HS-5 (cell line): Measurements from ENCODE around the gene PLOD2.

Experiments used
- DNase-seq: peaks from one replicate; pipeline ENCODE4 v3.0.0-alpha.2; 2012; ENCODE audit warnings: low read depth

Gene PLOD2

DNA sequence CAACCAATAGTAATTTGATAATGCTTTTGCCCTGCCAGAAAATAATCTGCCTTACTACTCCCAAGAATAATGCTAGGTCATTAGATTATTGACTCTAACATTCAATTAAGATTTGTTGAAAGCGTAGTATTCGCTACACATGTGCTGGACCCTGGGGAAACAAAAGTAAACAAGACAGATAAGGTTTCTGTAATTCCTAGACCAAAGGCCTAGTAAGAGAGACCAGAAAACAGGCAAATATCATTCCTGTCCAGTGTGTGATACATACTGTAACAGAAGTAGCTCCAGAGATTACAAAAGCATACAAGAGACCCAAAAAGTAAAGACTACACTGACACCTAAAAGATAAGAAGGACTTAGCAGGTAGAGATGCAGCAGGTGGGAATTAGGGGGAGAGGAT lies 60.8 kb downstream of the PLOD2 start:
- no peak for DNase-seq

DNA sequence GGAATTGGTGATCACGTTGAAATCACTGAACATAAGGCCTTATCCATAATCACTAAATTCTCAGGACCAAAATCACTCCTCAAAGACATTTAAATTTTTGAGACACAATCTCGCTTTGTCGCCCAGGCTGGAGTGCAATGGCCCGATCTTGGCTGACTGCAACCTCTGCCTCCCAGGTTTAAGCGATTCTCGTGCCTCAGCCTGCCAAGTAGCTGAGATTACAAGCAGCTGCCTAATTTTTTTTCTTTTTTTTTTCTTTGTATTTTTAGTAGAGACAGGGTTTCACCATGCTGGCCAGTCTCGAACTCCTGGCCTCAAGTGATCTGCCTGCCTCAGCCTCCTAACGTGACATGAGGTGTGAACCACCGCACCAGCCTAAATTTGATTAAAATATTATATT lies 61.7 kb downstream of the PLOD2 start:
- DNase-seq: no peak

DNA sequence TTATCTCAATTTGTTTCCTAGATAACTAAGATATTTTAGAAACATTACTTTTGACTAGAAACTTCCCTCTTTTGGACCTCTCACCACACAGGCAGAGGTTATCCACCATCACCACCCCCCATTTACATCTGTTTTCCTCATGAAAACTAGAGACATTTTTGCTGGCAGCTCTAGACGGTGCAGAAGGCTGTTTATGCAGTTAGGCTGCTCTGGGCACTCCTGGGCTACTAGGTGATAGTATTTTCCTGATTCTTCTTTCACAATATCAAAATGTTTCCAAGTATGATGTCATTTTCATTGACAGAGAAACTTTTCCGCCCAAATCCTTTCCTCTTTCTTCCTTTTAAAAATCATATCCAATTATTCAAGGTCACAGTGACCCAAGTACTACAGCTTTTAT lies 67.1 kb downstream of the PLOD2 start:
- DNase-seq: no peak

DNA sequence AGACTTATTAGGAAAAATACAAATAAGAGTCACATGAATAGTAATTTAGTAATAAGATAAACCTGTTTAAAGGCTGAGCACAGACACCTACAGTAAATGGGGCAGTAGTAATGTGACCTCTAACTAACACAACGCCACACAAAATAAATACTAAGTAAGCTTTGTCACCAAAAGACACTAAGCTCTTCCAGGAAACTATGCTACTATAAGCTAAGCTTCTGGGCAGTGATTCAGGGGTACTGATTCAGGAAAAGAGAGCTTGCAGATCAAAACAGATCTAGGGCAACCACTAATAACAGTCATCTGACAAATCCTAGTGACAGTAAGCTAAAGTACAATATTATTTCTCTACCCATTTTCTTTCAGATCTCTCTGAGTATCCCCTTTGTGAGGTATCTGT lies 68.8 kb downstream of the PLOD2 start:
- no peak for DNase-seq

DNA sequence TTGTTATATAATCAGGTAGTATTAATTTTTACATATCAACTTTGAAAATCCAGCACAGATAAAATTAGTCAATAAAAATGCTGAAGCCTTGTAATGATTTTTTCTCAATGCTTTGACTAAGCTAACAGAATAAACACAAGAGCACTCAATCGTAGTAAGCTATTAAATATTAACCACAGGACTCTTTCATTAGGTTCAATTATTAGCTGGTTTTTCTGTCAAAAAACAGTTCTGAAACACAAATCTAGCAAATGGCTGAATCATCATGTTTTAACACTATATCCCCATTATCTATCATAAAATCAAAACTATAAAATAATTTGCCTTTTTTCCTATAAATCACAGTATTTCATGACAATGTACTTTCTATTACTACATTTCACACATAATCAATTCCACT lies 69.6 kb downstream of the PLOD2 start:
- DNase-seq: no peak

DNA sequence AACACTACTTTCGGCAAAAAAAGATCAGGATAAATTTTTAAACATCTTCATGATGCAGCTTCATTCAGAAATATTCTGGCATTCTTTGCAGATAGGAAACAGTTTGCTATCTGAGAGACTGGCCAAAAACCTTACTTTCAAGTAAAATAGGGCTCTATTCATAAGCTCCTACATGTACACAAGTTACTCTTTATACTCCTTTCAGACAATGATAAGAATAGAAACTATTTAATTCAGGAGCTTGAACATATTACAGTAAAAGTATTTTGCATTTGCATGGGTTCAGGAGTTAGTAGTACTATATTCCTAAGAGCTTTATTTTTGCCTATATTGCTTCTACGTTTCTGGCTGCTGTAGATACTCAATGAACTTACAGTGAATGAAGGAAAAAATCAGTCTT lies 70.5 kb downstream of the PLOD2 start:
- no peak for DNase-seq

DNA sequence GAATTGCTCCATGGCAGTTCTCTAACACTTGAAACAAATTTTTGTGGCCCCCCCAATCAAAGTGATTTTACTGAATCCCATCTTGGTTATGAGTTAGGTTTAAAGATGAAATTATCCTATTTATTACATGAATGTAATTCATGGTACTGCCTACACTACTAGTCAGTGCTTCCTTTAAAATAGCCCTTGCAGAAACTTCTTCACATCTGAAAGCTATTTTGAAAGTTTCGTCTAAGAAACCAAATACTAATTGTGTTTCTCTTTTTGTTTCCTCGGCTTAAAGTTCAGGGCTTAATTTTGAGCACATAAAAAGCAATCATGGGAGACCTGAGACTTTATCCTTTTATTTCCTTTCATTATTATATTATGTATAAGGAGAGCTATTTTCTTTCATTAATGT lies 72.1 kb downstream of the PLOD2 start:
- DNase-seq: no peak

DNA sequence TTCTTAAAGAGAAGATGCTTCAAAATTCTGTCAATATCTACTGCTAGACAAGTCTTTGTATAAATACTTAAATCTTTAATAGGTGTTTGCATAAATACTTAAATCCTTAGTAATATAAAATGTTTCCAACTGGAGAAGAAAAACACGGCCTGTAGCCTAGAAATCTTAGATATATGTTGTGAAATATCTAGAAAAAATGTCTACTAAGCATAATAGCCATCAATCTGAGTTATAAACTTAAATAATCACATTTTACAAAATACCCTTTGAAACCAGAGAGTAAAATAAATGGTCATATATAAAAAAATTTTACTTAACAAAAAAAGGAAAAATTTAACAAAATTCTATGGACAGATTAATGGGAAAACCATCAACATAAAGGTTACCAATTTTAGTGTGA lies 73.9 kb downstream of the PLOD2 start:
- no peak for DNase-seq

DNA sequence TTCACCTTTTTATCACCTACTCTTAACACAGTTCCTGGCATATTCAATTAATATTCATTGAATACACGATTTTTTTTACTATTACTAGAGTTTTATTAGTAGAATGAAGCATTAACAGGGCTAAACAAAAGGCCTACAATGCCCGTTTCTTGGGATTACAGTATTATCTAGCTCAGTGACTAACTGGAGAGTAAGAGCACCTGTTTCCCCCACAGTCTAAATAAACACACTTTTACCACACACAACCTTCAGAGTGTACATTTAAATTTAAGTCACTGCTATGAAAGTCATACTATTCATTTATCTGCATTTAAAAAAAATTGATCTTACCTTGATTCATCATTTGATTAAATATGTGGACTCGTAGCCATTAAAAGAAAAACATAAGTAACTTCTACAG lies 74.8 kb downstream of the PLOD2 start:
- no peak for DNase-seq

DNA sequence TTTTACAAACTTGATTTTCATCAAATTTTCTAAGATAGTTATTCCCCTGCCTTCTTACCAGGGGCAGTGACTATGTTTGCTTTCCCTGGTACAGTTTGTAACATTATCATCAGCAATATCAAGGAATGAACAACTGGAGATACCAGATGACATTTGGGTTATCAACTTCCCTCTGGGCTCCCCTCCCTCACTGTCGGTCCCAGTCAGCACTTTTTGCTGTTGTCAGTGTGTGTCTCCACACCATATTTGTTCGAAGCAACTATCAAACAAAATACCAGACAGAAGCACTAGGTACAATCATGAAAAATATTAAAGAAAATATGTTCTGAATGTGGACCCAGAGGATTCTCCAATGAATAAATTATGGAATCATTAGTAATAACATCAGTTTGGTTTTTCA lies 75.3 kb downstream of the PLOD2 start:
- no peak for DNase-seq

DNA sequence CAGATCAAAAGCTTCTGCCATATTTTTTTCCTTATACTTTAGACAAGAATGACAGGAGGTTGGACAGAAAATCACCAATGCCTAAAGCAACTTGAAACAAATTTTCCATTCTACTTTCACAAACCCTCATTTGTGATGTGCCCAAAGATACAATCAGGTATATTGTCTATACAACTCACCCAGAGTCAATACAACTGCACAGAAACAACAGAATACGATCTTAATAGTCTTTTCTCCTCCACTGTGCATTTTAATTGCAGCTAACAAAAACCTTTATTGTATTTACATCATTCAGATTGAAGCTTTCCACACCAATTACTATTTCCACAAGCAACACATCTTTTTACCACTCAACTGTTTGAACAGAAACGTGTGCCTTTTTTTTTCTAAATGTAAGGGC lies 80.4 kb downstream of the PLOD2 start:
- no peak for DNase-seq

DNA sequence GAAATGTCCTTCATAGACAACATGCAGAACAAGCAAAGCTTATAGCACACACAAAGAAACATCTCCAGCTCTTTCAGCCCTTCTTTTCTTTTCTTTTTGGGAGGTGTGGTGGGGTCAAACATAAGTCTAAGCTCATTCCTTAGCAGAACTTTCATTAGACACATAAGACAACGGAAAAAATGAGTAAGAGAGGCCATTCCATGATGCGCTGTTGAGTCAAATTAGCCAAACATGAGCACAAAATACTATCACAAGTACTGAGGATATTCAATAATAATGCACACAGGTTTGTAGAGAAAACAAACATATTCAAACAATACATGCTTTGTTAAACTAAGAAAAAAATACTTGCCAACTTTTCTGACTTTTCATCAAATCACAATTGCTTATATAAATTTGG lies 83.0 kb downstream of the PLOD2 start:
- no peak for DNase-seq

DNA sequence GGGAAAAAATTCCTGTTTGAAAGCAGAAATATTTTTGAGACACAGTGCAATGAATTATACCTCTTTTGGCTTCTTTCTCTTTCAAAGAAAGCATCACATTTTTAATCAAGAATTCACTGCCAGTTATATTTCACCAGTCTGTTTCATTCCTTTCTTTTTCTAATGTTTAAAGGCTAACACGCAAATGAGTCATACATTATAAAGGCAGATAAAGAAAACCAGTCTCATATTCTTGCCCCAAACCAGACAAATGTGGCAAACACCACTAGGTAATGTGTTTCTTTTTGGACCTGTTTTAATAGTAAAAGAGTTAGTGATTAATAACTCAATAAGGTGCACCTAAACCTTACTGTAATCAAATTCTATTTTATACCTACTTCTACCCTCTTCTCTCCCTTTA lies 83.8 kb downstream of the PLOD2 start:
- no peak for DNase-seq

DNA sequence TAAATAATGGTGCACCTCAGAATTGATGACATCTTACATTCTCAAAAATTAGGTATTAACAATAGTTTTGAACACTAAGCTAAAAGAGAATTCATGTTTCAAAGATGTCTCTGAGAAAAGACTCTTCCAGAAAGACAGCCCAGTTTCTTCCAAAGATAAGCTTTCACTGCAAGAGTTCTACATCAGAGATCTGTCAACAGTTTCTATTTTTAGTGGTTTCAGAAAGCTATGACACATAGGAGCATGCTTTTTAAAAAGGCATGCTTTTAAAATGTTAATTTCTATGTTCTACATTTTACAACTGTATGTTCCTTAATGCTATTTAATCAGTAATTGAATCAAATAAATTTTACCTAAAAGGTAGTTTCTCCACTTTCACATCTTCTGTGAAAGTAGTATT lies 88.2 kb downstream of the PLOD2 start:
- DNase-seq: no peak

DNA sequence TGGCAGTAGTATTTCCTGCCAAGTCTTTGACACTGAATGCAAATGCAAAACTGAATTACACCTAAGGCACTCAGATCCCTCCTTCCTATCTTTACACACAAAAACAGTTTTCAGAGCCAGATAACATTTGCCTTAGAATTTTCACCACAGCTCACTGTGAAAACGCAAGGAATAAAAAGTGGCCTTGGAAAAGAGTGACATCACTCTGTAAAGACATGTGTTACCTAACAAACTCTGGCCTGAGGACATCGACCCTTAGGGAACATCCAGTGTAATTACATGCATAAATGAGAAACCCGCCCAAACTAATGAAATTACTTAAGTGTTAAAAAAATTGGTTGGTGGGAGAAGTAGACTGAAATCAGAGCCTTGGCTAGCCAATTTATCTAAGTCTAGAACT lies 88.9 kb downstream of the PLOD2 start:
- DNase-seq: no peak

DNA sequence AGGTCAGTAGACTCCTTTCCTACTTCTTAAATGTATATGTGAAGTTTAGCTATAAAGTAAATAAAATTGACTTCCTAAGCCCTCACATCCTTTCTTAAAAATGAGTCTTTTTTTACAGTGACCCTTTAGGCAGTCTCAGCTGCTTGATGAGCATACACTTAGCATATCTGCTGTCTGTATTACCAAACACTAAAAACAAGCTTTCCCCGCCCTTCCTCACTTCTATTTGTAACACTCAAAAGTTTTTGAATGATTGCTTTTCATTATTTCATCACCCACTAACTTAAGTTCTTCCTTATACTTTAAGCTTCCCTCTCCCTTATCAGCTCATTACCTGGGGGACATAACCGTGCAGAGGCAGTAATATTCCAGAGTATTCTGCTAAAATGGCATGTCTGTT lies 89.4 kb downstream of the PLOD2 start:
- no peak for DNase-seq

DNA sequence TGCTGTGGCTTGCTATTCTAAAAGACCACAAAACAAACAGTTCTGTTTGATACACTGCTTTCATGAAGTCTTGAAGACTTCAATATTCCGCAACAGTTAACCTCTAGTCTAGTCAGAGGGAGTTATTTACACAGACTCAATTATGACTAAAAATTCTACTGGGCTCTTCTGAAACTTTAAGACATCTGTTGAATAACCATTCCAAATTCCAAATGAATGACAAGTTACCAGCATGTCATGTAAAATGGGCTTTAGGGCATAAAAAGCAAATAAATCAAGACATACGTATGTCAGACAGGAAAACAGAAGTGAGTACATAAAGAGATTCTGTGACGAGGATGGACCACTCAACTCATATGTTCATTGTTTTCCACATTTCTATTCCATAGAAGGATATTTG lies 93.9 kb downstream of the PLOD2 start:
- peak; percentile 84 for DNase-seq

DNA sequence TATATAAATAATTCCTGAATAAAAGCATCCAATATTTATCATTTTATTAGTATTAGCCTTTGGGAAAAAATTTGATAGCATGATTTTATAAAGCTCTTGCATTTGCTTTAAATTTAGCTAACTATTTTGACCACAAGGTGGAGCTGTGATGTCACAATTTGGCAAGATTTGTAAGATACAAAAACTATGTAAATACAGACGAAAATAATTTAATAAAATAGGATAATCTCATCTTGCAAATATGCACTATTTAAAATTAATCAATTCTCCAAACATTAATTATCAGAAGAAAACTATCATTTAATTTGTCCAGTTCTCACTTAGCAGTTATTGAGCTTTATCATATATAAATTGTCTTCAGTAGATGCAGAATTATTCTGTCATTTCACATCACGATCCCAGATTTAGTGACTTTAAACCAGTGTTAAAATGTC lies 95.4 kb downstream of the PLOD2 start:
- peak; percentile 60 for DNase-seq

DNA sequence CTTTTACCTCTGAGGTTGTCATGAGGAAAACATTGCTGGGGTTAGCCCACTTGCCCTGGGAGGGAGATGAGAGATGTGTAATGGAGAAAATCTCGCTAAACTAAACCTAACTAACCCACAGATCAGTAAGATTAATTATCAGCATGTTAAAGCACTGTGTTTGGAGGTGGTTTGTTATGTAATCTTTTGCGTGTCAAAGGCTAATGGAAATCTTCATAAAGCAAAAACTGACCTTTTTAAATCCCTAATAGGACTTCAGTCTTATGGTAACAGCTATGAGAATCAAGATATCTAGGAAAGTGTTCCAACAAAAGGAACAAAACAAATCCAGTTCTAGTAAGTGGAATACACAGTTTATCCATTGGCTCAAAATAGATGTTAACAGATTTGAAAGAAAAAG lies 102.7 kb downstream of the PLOD2 start:
- no peak for DNase-seq

DNA sequence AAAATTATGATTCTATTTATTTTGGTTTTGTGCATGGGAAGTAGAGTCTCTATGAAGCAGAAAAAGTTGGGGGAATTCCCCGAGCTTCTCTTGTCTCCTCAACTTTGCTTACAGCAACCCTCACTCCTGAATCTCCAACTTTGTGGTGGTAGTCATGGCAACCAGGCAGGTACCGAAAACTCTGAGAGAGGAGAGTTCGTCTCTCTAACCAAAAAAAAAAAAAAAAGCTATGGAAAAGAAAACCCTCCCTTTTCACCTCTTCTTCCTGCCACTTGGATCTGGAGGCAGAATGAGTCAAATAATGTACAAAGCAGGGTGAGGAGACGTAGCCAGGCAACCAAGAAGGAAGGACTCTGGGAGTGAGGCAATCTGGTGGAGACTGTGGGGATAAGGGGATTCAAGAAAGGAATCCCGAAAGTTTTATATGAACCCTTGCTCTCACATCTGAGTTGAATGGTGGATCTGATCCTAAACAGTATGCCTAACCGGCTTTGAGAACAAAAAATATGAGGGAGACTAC lies 108.1 kb downstream of the PLOD2 start:
- no peak for DNase-seq

DNA sequence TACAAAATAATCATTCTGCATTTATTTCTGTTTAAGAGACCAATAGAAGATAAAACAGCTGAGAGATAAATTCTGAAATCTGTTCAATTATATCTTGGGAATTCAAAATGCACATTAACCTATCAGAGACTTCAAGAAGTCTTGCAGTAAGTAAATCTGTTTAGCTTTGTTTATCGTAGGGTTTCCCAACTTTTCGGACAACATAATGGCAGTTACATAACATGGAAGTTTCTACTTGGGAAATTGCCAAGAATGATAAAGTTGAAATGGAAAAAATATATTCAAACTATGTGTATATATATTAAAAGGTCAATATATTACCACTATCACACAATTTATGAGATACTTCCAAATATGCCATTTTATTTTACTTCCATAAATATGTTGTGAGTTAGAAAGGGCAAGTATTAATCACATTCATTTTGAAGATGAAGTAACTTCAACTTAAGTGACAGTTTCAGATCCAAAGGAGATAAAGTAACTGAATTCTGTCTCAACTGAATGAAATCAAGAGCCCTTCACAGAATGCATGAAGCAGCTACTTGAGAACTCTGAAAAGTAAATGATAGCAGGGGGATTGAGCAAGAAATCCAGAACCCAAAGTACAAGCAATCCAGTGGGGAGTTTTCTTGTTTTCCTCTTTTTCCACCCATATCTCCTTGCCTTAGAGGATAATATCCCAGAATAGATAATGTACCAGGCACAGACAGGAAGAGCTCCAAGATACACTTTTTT lies 108.8 kb downstream of the PLOD2 start:
- DNase-seq: no peak

DNA sequence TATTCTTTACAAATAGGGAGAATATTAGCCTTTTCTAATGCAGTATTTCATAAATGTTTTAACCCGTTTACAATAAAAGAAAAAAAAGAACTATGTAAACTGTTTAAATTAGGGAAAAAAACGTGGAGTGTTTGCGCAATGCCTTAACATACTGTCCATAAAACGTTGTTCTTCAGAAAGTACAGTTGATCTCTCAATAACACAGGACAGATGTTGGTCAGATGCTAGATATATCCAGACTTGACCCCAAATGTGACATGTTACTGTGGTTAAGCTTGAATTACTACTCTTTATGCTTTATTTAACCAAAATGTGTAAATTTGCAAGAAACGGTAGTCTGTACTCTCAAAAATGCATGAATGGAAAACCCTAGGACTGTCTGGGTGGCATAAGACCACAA lies 110.3 kb downstream of the PLOD2 start:
- no peak for DNase-seq

DNA sequence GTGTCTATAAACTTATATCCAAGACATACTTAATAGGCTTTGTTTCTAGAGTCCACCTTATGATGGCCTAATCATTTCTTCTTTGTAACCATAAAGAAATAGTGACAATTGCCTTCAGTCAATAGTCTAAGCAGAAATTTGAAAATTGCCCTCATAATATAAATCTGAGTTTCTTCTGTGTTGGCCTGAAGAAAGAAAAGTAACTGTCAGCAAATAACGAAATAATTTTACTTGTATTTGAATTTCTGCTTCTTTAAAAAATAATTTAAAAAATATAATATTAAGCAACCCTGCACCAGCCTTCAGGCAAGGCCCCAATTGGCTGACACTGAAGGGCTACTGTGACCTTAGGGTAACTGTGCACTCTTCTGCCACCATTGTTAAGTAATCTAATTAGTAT lies 113.5 kb downstream of the PLOD2 start:
- no peak for DNase-seq

DNA sequence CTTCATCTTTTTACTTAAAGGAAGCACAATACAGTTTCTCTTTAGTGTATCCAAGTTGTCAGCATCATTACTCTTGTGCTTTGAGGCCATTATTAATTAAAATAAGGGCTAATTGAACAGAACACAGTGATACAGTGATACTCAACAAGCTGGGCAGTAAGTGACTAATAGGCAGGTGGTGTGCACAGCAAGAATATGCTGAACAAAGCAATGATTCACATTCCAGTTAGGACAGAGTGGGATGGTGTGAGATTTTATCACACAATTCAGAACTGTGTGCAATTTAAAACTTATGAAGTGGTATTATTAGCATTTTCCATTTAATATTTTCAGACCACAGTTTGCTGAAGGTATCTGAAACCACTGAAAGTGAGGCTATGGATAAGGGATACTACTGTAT lies 116.9 kb downstream of the PLOD2 start:
- DNase-seq: no peak
